ENCODE data around the gene CEP72.

Gene CEP72

GRCh38 chr5:624118-624950, 12.2 kb downstream of the CEP72 start:
- TF ChIP-seq GATA2 (IDR thresholded peaks at IDR 0.05; ENCODE audit: low read depth, low read length) (no peak), GATA3 (IDR thresholded peaks at IDR 0.05; ENCODE audit: low read depth, low read length) (no peak)

- no peak for TF ChIP-seq GATA3 (IDR thresholded peaks at IDR 0.05; ENCODE audit: low read depth, low read length)
- TF ChIP-seq GATA2 (IDR thresholded peaks at IDR 0.05; ENCODE audit: low read depth, low read length) = no peak
These were observed 12.8 kb downstream of the CEP72 start for GRCh38 chr5:624951-625230.

DNA sequence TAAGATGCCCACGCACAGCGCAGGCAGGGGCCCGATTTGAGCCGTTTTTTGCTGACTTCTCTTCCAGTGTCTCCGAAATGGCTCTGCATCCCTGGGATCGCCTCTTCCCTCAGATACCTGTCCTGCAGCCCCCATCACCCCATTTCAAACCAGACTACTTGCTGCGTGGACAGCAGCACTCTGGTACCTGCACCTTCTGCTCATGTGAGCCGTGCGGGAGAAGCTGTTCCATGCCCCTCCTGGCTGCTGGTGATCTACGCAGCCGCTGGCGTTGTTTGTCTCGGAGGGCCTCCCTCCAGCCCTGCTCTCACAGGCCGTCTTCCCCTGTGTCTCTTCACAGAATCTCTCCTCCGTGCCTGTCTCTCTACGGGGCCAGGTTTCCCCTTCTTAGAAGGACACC, 13.4 kb downstream of the CEP72 start:
- TF ChIP-seq GATA3 (IDR thresholded peaks at IDR 0.05; ENCODE audit: low read depth, low read length) = no peak
- no peak for TF ChIP-seq GATA2 (IDR thresholded peaks at IDR 0.05; ENCODE audit: low read depth, low read length)

DNA sequence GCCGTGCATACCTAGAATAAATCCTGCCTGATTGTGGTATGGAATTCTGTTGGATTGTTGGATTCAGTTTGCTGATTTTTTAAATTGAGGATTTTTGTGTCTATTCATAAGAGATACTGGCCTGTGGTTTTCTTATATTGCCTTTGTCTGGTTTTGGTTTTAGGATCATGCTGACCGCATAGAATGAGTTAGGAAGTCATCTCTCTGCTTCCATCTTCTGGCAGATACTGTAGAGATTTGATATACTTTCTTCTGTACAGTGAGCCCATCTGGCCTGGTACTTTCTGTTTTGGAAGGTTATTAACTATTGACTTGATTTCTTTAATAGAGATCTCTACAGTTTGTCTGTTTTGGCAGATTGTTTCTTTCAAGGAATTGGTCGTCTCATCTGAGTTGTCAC, 14.7 kb downstream of the CEP72 start:
- TF ChIP-seq GATA3 (IDR thresholded peaks at IDR 0.05; ENCODE audit: low read depth, low read length) = no peak
- TF ChIP-seq GATA2 (IDR thresholded peaks at IDR 0.05; ENCODE audit: low read depth, low read length) = no peak

GRCh38 chr5:627840-628239, 15.7 kb downstream of the CEP72 start:
- no peak for TF ChIP-seq GATA3 (IDR thresholded peaks at IDR 0.05; ENCODE audit: low read depth, low read length)
- TF ChIP-seq GATA2 (IDR thresholded peaks at IDR 0.05; ENCODE audit: low read depth, low read length) = no peak

DNA sequence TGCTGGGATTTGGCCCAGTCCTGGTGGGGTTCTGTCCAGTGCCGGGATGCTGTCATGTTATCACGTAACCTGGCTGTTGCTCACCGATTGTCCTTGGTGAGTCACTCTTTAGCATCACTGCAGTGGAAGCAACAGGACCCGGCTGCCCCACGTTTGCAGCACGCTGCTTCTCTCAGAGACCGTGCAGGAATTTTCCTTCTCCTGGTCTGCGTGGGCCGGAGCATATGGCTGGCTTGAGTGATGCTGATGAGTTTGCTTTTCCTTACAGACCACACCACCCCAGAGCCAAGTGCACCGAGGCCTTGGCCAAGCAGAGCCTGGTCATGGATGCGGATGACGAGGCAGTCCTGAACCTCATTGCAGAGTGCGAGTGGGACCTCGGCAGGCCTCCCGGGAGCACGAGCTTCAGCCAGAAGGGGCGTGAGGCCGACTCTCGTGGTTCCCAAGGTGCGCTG, 21.4 kb downstream of the CEP72 start:
- TF ChIP-seq GATA3 (IDR thresholded peaks at IDR 0.05; ENCODE audit: low read depth, low read length) = no peak
- TF ChIP-seq GATA2 (IDR thresholded peaks at IDR 0.05; ENCODE audit: low read depth, low read length) = no peak

DNA sequence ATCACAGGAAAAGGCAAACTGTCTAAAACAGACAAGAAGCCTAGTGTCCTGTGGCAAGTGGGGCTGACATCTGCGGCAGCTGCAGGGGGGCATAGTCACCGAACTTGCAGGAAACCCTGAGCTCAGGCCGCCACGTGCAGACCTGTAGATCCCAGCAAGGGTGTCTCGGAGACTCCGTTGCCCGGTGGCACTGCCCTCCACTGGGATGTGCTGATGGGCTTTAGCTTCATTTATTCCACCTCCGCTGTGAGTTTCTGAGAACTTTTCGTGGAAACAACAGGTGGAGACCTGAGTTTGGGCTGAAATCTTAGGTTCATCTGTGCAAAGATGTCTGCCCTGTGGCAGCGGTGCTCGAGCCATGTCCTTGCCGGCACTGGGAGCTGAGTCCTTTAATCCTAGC, 22.1 kb downstream of the CEP72 start:
- TF ChIP-seq GATA2 (IDR thresholded peaks at IDR 0.05; ENCODE audit: low read depth, low read length) (no peak), GATA3 (IDR thresholded peaks at IDR 0.05; ENCODE audit: low read depth, low read length) (no peak)

DNA sequence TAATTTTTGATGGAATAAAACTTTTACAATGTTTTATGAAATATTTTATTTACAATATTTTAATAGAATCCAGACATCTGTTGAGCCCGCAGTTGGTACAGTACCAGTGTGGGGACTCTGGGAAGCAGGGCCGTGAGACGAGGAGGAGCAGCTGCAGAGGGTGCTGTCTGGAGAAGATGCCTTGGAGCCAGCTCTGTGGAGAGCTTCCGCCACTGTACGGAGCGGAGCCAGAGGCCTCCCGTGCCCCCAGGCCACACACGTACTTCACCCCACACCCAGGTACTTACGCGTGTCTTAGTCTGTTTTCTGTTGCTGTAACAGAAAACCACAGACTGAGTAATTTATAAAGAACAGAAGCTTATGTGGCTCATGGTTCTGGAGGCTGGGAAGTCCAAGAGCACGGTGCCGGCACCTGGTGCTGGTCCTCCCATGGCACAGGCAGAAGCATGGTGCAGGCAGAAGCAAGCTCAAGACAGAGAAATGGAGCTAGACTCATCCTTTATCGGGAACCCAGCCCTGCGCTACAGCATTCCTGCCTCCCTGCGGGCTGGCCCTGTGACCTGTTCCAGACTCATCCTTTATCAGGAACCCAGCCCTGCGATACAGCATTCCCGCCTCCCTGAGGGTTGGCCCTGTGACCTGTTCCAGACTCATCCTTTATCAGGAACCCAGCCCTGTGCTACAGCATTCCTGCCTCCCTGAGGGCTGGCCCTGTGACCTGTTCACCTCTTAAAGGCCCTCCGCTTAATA, 23.3 kb downstream of the CEP72 start:
- TF ChIP-seq GATA2 (IDR thresholded peaks at IDR 0.05; ENCODE audit: low read depth, low read length) (no peak), GATA3 (IDR thresholded peaks at IDR 0.05; ENCODE audit: low read depth, low read length) (no peak)

GRCh38 chr5:636951-637350, 24.8 kb downstream of the CEP72 start:
- TF ChIP-seq GATA2 (IDR thresholded peaks at IDR 0.05; ENCODE audit: low read depth, low read length) = no peak
- TF ChIP-seq GATA3 (IDR thresholded peaks at IDR 0.05; ENCODE audit: low read depth, low read length) = no peak

DNA sequence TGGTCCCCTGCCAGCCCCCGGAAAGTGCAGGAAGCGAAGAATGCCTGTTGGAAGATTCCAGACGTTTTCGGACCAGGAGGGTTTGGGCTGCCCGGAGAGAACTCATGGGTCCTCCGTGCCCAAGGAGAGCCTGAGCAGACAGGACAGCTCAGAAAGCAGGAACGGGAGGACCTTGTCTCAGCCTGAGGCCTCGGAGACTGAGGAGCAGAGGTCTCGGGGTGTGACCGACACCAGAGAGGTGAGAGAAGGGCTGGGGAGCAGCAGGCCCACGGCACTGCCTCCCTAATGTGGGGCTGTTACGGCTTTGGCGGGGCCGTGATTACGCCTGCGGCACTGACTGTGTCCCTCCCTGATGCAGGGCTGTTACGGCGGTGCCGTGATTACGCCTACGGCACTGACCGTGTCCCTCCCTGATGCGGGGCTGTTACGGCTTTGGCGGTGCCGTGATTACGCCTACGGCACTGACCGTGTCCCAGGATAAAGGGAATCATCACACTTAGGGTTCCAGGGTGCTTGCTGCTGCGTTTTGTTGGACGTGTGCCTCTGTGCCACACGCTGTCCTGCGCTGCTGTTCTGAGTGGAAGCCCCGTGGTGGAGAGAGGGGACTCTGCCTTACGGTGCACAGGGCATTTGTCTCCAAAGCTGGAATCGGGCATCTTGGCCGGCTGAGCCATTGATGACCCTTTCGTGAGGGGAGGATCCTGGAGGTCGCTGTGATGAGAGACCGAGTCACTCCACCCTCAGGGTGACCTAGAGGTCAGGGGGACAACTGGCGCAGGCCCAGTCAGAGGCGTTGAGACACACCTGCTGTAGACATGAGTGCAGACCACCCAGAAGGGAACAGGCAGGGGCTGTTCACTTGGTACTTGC, 25.7 kb downstream of the CEP72 start:
- no peak for TF ChIP-seq GATA3 (IDR thresholded peaks at IDR 0.05; ENCODE audit: low read depth, low read length)
- TF ChIP-seq GATA2 (IDR thresholded peaks at IDR 0.05; ENCODE audit: low read depth, low read length) = no peak

GRCh38 chr5:638501-639252, 26.5 kb downstream of the CEP72 start:
- TF ChIP-seq GATA2 (IDR thresholded peaks at IDR 0.05; ENCODE audit: low read depth, low read length) (no peak), GATA3 (IDR thresholded peaks at IDR 0.05; ENCODE audit: low read depth, low read length) (no peak)

DNA sequence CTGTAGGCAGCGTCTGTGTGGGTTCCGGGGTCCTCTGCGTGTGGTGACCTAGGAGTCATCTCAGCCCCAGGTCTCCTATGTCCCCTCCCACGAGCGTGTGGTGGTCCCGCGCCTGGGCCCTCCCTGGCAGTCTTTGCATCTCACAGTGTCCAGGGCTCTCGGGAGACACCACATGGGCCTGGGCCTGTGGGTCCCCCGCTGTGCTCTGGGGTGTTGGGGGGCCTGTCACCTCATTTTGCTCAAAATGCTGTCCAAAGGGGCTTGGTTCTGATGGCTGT, 27.1 kb downstream of the CEP72 start:
- TF ChIP-seq GATA3 (IDR thresholded peaks at IDR 0.05; ENCODE audit: low read depth, low read length) (no peak), GATA2 (IDR thresholded peaks at IDR 0.05; ENCODE audit: low read depth, low read length) (no peak)

GRCh38 chr5:639584-640213, 27.6 kb downstream of the CEP72 start:
- TF ChIP-seq GATA3 (IDR thresholded peaks at IDR 0.05; ENCODE audit: low read depth, low read length) = no peak
- TF ChIP-seq GATA2 (IDR thresholded peaks at IDR 0.05; ENCODE audit: low read depth, low read length) = no peak

All from SH-SY5Y (cell line).